ENCODE results near the gene HOXA5.

HOXA5 gene

DNA sequence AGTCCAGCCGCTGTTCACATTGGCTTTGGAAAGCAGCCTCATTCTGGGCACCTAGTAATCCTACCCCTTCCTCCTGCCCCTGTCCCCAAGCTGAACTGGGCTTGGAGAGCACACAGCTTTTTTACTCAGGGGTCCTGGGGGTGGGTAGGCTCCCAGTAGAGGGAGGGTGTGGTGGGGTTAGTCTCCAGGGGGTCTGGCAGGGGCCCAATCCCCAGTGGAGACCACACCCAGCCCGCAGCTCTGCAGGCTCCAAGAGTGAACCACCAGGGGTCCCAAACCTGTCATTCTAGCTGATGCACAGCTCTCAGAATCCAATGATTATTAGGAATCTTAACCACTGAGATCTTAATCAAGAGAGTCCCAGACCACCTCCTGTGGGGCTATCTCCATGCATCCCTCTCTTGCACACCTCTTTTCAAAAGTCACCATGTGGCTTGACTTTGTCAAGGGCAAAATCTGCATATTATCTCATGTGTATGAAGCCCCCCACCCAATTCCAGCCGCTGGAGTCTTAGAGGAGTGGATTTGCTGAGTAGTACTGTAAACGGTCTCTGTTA, 38.9 kb upstream of the HOXA5 start:
- no peak for DNase-seq

DNA sequence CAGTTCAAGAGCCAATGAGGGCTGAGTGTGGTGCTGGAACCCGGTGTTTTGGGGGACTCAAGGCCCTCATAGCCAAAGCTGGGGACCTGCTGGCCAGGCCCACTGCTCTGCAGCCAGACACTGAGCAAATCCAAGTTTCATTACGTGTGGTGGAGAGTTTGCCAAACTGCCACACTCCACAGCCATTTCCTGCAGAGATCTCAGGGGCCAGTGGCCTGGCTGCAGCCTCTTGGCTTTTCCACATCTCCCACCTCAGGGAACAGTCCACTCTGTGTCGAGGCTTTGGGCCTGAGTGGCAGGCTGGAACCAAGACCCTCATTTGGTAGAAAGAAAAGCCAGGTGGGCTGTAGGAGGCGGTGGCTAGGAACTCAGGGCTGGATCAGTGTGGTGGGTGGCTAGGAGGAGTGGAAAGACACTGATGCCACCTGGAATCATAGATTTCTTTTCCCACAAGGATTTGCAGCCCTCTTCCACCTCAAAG, 38.4 kb upstream of the HOXA5 start:
- DNase-seq = no peak

DNA sequence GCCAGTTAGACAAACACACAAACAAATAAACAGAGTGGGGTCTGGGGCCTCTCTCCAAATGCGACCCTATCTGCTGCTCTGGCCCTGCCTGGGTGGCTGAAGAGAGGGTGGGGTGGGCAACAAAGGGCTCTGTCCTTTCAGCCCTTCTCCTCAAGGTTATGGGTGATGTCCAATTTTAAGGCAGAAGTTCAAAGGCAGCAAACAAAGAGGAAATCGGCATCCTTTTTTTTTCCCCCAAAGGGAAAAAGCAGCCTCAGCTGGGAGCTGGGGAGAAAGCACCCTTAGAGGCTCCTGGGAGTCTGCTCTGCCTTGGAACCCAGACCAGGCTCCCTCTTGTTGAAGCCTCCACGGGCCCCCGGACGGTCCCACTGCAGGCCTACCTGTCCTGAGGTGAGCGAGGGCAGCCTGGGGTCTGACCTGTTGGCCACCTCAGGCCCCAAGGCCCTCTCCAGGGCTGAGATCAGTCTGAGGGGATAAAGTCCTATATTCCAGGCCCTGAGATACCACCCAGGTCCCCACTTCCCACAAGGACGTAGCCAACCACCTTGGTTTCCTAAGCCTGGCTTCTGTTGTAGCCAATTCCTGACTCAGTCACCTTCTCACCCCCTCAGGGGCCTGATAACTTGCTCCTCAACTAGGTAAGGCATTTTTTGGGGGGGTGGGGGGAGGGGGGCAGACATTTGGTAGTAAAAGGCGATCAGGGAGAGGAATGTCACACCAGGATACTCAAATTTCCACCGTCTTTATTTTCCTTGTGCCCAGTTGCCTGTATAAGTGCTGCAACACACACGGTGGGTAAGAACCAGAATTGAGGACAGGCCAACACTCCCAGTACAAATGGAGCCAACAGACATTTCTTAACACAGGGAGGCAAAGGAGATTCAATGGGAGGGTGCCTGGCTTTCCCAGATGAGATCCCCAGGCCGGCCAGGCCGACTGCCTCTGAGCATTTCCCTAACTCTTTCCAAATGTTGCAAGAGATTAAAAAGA, 37.2 kb upstream of the HOXA5 start:
- peak; percentile 12 to 14 for DNase-seq

- peak; percentile 75 to 80 for DNase-seq
Measured at GRCh38 chr7:27179503-27180430, 36.3 kb upstream of the HOXA5 start.

DNA sequence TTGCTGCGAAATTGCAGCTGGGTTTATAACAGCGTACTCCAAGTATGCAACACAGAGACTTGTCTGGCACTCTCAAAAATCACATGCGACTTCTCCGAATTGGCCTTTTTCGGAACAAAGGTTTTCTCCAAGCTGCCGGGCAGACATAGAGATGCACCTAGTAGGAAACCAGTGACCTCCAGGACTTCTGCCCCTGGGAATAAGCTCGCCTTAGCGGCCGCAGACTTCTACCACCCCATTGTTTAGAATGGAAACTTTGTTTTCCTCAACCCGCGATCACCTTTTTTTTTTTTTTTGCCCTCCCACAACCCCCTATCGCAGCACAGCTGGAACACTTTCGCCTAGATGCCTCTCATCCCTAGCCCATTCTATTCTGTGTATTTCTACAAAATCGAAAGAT, 35.5 kb upstream of the HOXA5 start:
- no peak for DNase-seq

GRCh38 chr7:27178366-27178765, 34.9 kb upstream of the HOXA5 start:
- no peak for DNase-seq

DNA sequence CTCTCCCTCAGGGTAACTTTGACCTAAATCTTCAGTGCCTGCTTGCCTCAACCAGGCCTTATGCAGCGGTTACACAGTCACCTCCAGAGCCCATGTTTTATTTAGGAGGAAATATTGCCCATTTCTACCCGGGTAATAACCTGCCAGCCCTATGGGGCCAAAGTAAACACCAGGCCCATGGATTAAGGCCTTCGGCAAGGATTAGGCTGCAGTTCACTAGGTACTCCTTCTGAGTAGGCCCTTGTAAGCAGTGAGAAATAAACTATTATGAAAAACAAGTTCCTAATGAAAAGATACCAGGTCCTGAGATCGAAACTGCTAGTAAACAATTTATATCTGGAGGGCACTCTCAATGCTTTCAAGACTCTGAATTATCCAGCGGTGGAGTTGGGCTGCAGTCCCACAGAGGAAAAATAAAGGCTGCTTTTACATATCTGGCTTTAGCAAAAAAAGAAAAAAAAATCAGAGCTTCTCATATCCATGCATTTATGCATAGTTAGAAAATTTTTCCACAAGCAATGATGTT, 34.4 kb upstream of the HOXA5 start:
- no peak for DNase-seq

DNA sequence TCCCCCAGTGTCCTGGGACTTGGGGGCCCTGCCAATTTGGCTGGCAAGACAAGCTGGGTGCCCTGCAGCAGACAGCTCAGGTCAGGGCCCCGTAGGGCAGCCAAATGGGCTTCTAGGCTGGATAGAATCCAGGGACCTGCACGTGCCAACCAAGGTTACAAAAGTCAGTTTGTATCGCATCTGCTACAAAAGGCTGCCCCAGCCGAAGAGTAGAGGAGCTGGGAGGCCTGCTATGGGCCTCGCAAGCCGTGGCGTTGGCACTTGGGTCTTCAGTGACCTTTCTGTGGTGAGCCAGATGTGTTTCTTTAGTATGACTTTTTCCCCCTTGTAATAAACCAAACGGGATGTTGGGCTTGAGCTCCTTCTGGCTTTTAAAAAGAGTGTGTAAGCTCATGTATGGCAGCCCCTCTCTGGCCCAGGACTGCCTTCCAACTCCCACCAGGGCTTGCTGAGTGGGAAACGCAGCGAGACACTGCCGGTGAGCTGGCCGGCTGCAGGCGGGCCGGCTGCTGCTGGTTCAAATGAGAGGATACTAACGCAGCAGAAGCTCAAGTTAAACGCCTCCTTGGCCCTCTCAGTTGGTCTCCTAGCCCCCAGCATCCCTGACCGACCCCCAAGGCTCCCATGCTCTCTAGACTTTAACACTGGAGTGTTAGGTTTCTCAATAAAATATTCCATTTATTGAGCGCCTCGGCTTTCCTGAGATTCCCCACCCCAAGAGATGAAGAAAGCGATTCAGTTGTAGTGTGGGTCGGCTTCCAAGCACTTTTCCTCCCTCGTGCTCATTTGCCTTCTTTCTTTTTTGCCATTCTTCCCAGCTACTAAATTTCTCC, 33.7 kb upstream of the HOXA5 start:
- peak; percentile 11 to 13 for DNase-seq

DNA sequence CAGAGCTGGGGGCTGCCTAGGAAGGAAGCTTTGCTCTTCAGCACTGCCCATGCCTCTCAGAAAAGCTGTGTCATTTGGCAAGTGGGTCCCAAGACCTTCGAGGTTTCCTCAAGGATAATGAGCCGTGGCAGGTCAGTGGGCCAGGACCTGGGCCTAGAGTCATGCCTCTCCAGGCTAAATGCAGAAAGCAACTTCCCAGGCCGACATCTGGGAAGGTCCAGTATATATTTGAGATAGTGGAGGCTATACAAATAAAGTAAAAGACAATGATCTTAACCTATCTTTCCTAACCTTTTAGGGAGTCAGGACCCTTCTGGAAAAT, 33.0 kb upstream of the HOXA5 start:
- peak in 1 of 2 experiments; percentile 13 for DNase-seq

- DNase-seq = peak in 1 of 2 experiments; percentile 14
Measured at GRCh38 chr7:27175626-27176523, 32.4 kb upstream of the HOXA5 start.

GRCh38 chr7:27174874-27175625, 31.6 kb upstream of the HOXA5 start:
- peak in 1 of 2 experiments; percentile 17 for DNase-seq

- peak; percentile 19 to 23 for DNase-seq
Measured at GRCh38 chr7:27173956-27174873, 30.7 kb upstream of the HOXA5 start, which contains the start of gene HOXA10. HOXA10 (minus strand) TSS chr7:27174320; CDS start chr7:27174306, 14 bp downstream.

GRCh38 chr7:27173511-27173955, 30.1 kb upstream of the HOXA5 start:
- peak; percentile 45 to 55 for DNase-seq

GRCh38 chr7:27172823-27173510, 29.5 kb upstream of the HOXA5 start:
- DNase-seq = peak; percentile 37 to 49

- DNase-seq = peak; percentile 30 to 33
Measured at GRCh38 chr7:27172315-27172774, 28.9 kb upstream of the HOXA5 start.

DNA sequence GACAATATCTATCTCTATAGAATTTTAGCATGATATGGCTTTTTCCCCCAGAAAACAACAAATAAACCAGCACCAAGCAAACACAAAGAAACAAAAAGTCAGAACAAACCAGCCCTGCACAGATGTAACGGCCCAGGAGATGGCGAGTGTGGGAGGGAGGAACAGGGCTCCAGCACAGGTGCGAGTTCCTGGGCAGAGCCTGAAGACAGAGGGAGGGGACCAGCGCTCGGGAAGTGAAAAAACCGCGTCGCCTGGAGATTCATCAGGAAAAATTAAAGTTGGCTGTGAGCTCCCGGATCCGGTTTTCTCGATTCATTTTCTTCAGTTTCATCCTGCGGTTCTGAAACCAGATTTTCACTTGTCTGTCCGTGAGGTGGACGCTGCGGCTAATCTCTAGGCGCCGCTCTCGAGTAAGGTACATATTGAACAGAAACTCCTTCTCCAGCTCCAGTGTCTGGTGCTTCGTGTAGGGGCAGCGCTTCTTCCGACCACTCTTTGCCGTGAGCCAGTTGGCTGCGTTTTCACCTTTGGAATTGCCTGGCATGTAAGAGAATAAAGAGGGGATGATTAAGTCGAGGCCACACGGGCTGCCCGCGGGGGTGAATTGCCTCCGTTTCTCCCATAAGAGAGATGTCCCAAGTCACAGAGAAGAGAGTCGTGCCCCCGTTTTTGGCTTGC, 28.3 kb upstream of the HOXA5 start:
- DNase-seq = peak; percentile 26 to 36

DNA sequence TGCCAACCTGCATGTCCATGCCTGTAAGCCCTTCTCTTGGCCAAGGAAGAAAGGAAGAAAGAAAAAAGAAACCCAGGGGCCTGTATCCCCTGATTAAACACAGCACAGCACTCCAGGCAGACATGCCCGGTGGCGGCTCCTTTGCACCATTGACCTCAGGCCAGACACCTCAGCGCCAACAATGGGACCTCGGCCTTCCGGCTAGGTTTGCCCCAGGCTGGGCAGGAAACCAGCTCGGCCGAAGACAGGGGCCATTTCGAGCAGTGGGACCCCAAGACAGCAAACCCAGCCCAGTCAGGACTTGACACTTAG, 27.8 kb upstream of the HOXA5 start:
- DNase-seq = peak; percentile 21 to 27
